HG02571 (cell line): ENCODE data around the gene PTPN1.

ENCODE experiments used
- ATAC-seq: cut with Tn5 transposase; IDR thresholded peaks from one replicate; pipeline ENCODE4 v1.9.1; 2021; ENCODE audit warnings: mild to moderate bottlenecking, moderate library complexity; ENCODE audit not compliant: unreplicated experiment

The PTPN1 gene

GRCh38 chr20:50628853-50629669 lies 118.9 kb downstream of the PTPN1 start:
- ATAC-seq: no peak

- no peak for ATAC-seq
These were observed 119.5 kb downstream of the PTPN1 start for GRCh38 chr20:50629670-50630045.

GRCh38 chr20:50630578-50631263 lies 120.5 kb downstream of the PTPN1 start:
- no peak for ATAC-seq

GRCh38 chr20:50632236-50632635 lies 122.1 kb downstream of the PTPN1 start:
- ATAC-seq: no peak

- no peak for ATAC-seq
These were observed 122.5 kb downstream of the PTPN1 start for GRCh38 chr20:50632701-50633100.

- no peak for ATAC-seq
These were observed 123.2 kb downstream of the PTPN1 start for GRCh38 chr20:50633361-50633760.

GRCh38 chr20:50634191-50634590 lies 124.0 kb downstream of the PTPN1 start:
- no peak for ATAC-seq
